HepG2 (cell line): ENCODE results near the gene AATF. TPM values are rescaled to one million over a fixed set of nuclear protein-coding genes. Genes with fewer than 3 reads are reported as not detected.

Experiments used
- ATAC-seq: fragments of 200-7000 bp; cut with Tn5 transposase; 3 replicates; pipeline ENCODE4 v1.9.1; 2020; ENCODE audit warnings: mild to moderate bottlenecking, moderate library complexity
- BruUV-seq: library from RNA; stranded (reverse); fragments of 400-500 nt; replicated peaks from 2 replicates; lab custom pipeline; 2021; lab: Mats Ljungman, UMichigan
- CTCF ChIA-PET: fragments of 300-600 bp; formaldehyde crosslinking; extraction: SDS; loops from one replicate; lab custom pipeline; 2021; ENCODE audit warnings: low total read pairs, inconsistent platforms, low intra/inter-chr PET ratio; lab: Yijun Ruan, JAX
- POLR2A ChIA-PET: fragments of 350-600 bp; sonication (Branson Sonifier 250); formaldehyde crosslinking; loops from one replicate; lab custom pipeline; 2020; ENCODE audit warnings: antibody characterized with exemption, inconsistent platforms; lab: Yijun Ruan, JAX
- DNase-seq: peaks from one replicate; pipeline ENCODE4 v3.0.0-alpha.2; 2015; ENCODE audit warnings: low spot score
- FAIRE-seq: peaks from 3 replicates; lab custom pipeline; 2011; peaks lifted over from hg19 to GRCh38; lab: Jason Lieb, UNC
- H2AFZ ChIP-seq: one replicate; pipeline ENCODE4 v1.6.1; 2011; ENCODE audit warnings: low read length, inconsistent platforms
- H3K27ac ChIP-seq: fragments of 300-600 bp; 3 replicates; pipeline ENCODE4 v1.8.0; 2011; ENCODE audit warnings: mixed run types, mild to moderate bottlenecking, mixed read lengths, low read length, inconsistent platforms; ENCODE audit not compliant: insufficient read depth; ENCODE audit errors: extremely low read length
- H3K27me3 ChIP-seq, 2 experiments: fragments of 200-600 bp in 1 of 2; 2 replicates in 1 of 2; 3 replicates in 1 of 2; pipeline versions ENCODE4 v1.6.0 to v1.8.0; 2011; ENCODE audit warnings: low read length in 2 of 2, mild to moderate bottlenecking in 2 of 2, moderate library complexity in 2 of 2, inconsistent platforms in 1 of 2; ENCODE audit not compliant: insufficient read depth in 2 of 2, control insufficient read depth in 1 of 2
- H3K36me3 ChIP-seq, 2 experiments: fragments of 200-600 bp in 1 of 2; replicated peaks in 1 of 2; 2 replicates in 1 of 2; 3 replicates in 1 of 2; pipeline versions ENCODE4 v1.5.1 to v1.8.0; 2011; ENCODE audit warnings: low read length in 2 of 2, inconsistent platforms in 1 of 2; ENCODE audit not compliant: insufficient read depth in 2 of 2, control insufficient read depth in 1 of 2
- H3K4me1 ChIP-seq: 2 replicates; pipeline ENCODE4 v1.5.1; 2012; ENCODE audit warnings: low read length, inconsistent platforms; ENCODE audit not compliant: insufficient read depth
- H3K4me2 ChIP-seq: 2 replicates; pipeline ENCODE4 v1.6.0; 2011; ENCODE audit warnings: low read depth, low read length, inconsistent platforms
- H3K4me3 ChIP-seq, 3 experiments: fragments of 200-600 bp in 1 of 3; sonication (generic), shearing (Covaris generic) in 1 of 3; replicated peaks in 1 of 3; 2 replicates each; pipeline ENCODE4 v1.5.1; 2011 to 2016; ENCODE audit warnings: low read length in 3 of 3, inconsistent platforms in 2 of 3, low read depth in 2 of 3, mild to moderate bottlenecking in 2 of 3, control low read depth in 1 of 3, mixed read lengths in 1 of 3; ENCODE audit not compliant: insufficient read depth in 1 of 3
- H3K79me2 ChIP-seq: one replicate; pipeline ENCODE4 v1.6.1; 2011; ENCODE audit warnings: low read length, inconsistent platforms; ENCODE audit not compliant: insufficient read depth
- H3K9ac ChIP-seq: 2 replicates; pipeline ENCODE4 v1.6.0; 2011; ENCODE audit warnings: mild to moderate bottlenecking, low read depth, low read length, inconsistent platforms; ENCODE audit not compliant: insufficient read depth
- H3K9me3 ChIP-seq: 2 replicates; pipeline ENCODE4 v1.5.1; 2012; ENCODE audit warnings: mild to moderate bottlenecking, low read length
- H4K20me1 ChIP-seq: 2 replicates; pipeline ENCODE4 v1.6.0; 2011; ENCODE audit warnings: inconsistent platforms, mild to moderate bottlenecking, low read length, moderate library complexity; ENCODE audit not compliant: insufficient read depth
- FOXO1 ChIP-seq: sonication (generic); formaldehyde crosslinking; IDR thresholded peaks from 2 replicates; pipeline ENCODE4 v1.4.0; 2020; ENCODE audit warnings: missing genetic modification reagents
- KDM1A ChIP-seq: IDR thresholded peaks from 2 replicates; pipeline ENCODE4 v1.6.1; 2016; ENCODE audit warnings: missing compliant biosample characterization
- NFIB ChIP-seq: sonication (generic); formaldehyde crosslinking; IDR thresholded peaks from 2 replicates; pipeline ENCODE4 v1.9.0; 2021; ENCODE audit warnings: missing genetic modification reagents, mild to moderate bottlenecking, borderline replicate concordance
- NFYC ChIP-seq: IDR thresholded peaks from 2 replicates; pipeline ENCODE4 v1.6.1; 2016; ENCODE audit warnings: missing genetic modification reagents, missing compliant biosample characterization
- NR3C1 ChIP-seq: sonication (generic); formaldehyde crosslinking; IDR thresholded peaks from 2 replicates; pipeline ENCODE4 v1.4.0; 2020; ENCODE audit warnings: missing genetic modification reagents
- REPIN1 ChIP-seq: sonication (generic); formaldehyde crosslinking; IDR thresholded peaks from 2 replicates; pipeline ENCODE4 v1.8.0; 2022; ENCODE audit warnings: missing genetic modification reagents, low read depth, mild to moderate bottlenecking, borderline replicate concordance
- XRCC5 ChIP-seq: fragments of 200-400 bp; formaldehyde crosslinking; optimal IDR thresholded peaks from 2 replicates; pipeline ENCODE3; 2017; ENCODE audit warnings: mild to moderate bottlenecking, low read length
- ZNF263 ChIP-seq: sonication (generic); formaldehyde crosslinking; IDR thresholded peaks from 2 replicates; pipeline ENCODE4 v1.4.0; 2020; ENCODE audit warnings: missing genetic modification reagents
- ZNF44 ChIP-seq: sonication (generic); formaldehyde crosslinking; IDR thresholded peaks from 2 replicates; pipeline ENCODE4 v1.5.1; 2020; ENCODE audit warnings: mild to moderate bottlenecking, missing genetic modification reagents
- ZNF576 ChIP-seq: sonication (generic); formaldehyde crosslinking; IDR thresholded peaks from 2 replicates; pipeline ENCODE4 v1.4.0; 2020; ENCODE audit warnings: mild to moderate bottlenecking, missing genetic modification reagents
- ZNF713 ChIP-seq: sonication (generic); formaldehyde crosslinking; IDR thresholded peaks from 2 replicates; pipeline ENCODE4 v1.4.0; 2020; ENCODE audit warnings: mild to moderate bottlenecking, missing genetic modification reagents
- ZNF749 ChIP-seq: sonication (generic); formaldehyde crosslinking; IDR thresholded peaks from 2 replicates; pipeline ENCODE4 v1.8.0; 2022; ENCODE audit warnings: mild to moderate bottlenecking, missing genetic modification reagents, moderate library complexity, borderline replicate concordance
- ZSCAN25 ChIP-seq: sonication (generic); formaldehyde crosslinking; IDR thresholded peaks from 2 replicates; pipeline ENCODE4 v1.8.0; 2022; ENCODE audit warnings: mild to moderate bottlenecking, missing genetic modification reagents
- ZSCAN31 ChIP-seq: sonication (generic); formaldehyde crosslinking; IDR thresholded peaks from 2 replicates; pipeline ENCODE4 v1.5.0; 2020; ENCODE audit warnings: low read depth, mild to moderate bottlenecking, missing genetic modification reagents
- WGBS: methylation state at CpG from one replicate; pipeline ENCODE4 v1.1.6; 2017; ENCODE audit warnings: low lambda C conversion rate; 5-methylcytosine and 5-hydroxymethylcytosine counted together
- in situ Hi-C: cut with HindIII; loops from 2 replicates; pipeline ENCODE4 v1.10.0; 2017; ENCODE audit warnings: low pct_unique_long_range_greater_than_20kb; ENCODE audit not compliant: extremely low pct_ligation_motif_present
- intact Hi-C: fragments of 100-400 bp; cut with micrococcal nuclease; formaldehyde crosslinking; loops from one replicate; pipeline ENCODE4 v1.10.0; 2022; ENCODE audit not compliant: unreplicated experiment
- polyA plus RNA-seq, 8 experiments: library from polyadenylated mRNA; depleted of rRNA in 3 of 8; stranded (reverse) in 7 of 8; unstranded in 1 of 8; fragments of >200 nt; fragmentation: Illumina TruSeq in 4 of 8; extraction: Trizol in 4 of 8; gene quantifications; 2 replicates each; pipeline versions ENCODE4 v1.2.1 to v1.2.3, GENCODE V29; 2011 to 2016; ENCODE audit warnings: low read depth in 4 of 8, missing spikeins in 1 of 8, mixed read lengths in 1 of 8; ENCODE audit not compliant: insufficient read depth in 1 of 8
- total RNA-seq, 5 experiments: library from RNA; depleted of rRNA; stranded (reverse); fragments of >200 nt; fragmentation: Illumina TruSeq; extraction: Trizol; gene quantifications; 2 replicates each; pipeline ENCODE4 v1.2.3, GENCODE V29; 2016; ENCODE audit warnings: low read depth in 1 of 5
- TF ChIP-seq, protein P1 (sequence below): sonication (generic); formaldehyde crosslinking; IDR thresholded peaks from 2 replicates; pipeline ENCODE4 v1.4.0; 2020; ENCODE audit warnings: missing genetic modification reagents, mild to moderate bottlenecking, borderline replicate concordance
- TF ChIP-seq, protein P2 (sequence below): sonication (generic); formaldehyde crosslinking; IDR thresholded peaks from 2 replicates; pipeline ENCODE4 v1.5.1; 2020; ENCODE audit warnings: mild to moderate bottlenecking, missing genetic modification reagents, moderate library complexity

The AATF gene
- total and polyA plus RNA-seq, 2 of the 13 experiments (the other 11 are each of a cell fraction or from before 2014, with no cell fraction given): 9.1 to 53.3 TPM

- peak; percentile 48 for TF ChIP-seq XRCC5
- TF ChIP-seq NFIB (CRISPR knock-in tag): no peak
- no peak for TF ChIP-seq NR3C1 (CRISPR knock-in tag)
- no peak for TF ChIP-seq KDM1A (CRISPR knock-in tag)
- TF ChIP-seq ZNF263 (CRISPR knock-in tag): peak; percentile 70
- TF ChIP-seq ZSCAN31: no peak
- no peak for TF ChIP-seq ZNF576 (CRISPR knock-in tag)
- no peak for TF ChIP-seq ZNF713 (CRISPR knock-in tag)
- TF ChIP-seq, protein P1, sequence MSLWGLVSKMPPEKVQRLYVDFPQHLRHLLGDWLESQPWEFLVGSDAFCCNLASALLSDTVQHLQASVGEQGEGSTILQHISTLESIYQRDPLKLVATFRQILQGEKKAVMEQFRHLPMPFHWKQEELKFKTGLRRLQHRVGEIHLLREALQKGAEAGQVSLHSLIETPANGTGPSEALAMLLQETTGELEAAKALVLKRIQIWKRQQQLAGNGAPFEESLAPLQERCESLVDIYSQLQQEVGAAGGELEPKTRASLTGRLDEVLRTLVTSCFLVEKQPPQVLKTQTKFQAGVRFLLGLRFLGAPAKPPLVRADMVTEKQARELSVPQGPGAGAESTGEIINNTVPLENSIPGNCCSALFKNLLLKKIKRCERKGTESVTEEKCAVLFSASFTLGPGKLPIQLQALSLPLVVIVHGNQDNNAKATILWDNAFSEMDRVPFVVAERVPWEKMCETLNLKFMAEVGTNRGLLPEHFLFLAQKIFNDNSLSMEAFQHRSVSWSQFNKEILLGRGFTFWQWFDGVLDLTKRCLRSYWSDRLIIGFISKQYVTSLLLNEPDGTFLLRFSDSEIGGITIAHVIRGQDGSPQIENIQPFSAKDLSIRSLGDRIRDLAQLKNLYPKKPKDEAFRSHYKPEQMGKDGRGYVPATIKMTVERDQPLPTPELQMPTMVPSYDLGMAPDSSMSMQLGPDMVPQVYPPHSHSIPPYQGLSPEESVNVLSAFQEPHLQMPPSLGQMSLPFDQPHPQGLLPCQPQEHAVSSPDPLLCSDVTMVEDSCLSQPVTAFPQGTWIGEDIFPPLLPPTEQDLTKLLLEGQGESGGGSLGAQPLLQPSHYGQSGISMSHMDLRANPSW: no peak
- no peak for TF ChIP-seq ZNF749 (CRISPR knock-in tag)
- TF ChIP-seq, all 625 proteins: peak for 9
Observed at GRCh38 chr17:37047631-37048104, 98.9 kb downstream of the AATF start (continued).

DNA sequence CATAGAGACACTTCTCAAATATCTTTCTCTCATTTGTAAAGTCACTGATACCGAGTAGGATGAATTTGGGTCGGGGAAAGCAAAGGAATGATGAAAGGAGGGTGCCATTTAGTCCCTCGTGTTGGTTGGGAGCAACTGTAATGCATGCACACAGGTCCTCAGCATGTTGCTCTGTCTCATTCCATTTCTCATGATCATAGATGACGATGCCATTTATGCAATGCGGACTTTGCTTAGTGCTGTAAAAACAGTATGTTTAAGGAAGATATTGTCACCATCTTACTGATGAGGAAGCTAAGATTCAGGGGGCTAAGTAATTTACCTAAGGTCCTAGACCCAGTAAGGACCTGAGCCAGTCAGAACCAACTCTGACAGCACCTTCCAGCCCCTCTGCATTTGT is 100.1 kb downstream of the AATF start:
- Histone ChIP-seq H3K27me3 (no peaks in the 10 kb centered on the region), H2AFZ (no peak overlapping the region), H3K79me2 (no peaks in the 10 kb centered on the region), H3K4me1 (peaks cover 24% of the 10 kb centered on the region), H3K9ac (no peak overlapping the region), H3K4me3 (no peak overlapping the region), H4K20me1 (no peaks in the 10 kb centered on the region), H3K36me3 (peaks cover 6 to 29% of the 10 kb centered on the region in 2 experiments; a peak in 3 of 5 replicates), H3K27ac (no peak overlapping the region), H3K9me3 (no peaks in the 10 kb centered on the region), H3K4me2 (no peak overlapping the region)
- WGBS: 92% methylated on average over 5 of the region's 5 CpGs
- ATAC-seq: no peak
- intact Hi-C loops (loop anchor here (10.0 kb wide), 1 partner anchor 94 kb away; no protein-coding TSS in a partner anchor), in situ Hi-C loops (loop anchor here (10.0 kb wide), 1 partner anchor 154 kb away; no protein-coding TSS in a partner anchor)
- FAIRE-seq: no peak
- CTCF ChIA-PET: interaction anchor here (1.1 kb wide), 1 partner anchor 157 kb away, joined by 3 read pairs; no protein-coding TSS in a partner anchor
- no TSS peak for BruUV-seq
- DNase-seq: no peak
- POLR2A ChIA-PET: no interaction called here
- TF ChIP-seq REPIN1 (CRISPR knock-in tag) (no peak), FOXO1 (no peak), ZNF44 (CRISPR knock-in tag) (no peak), NFYC (CRISPR knock-in tag) (no peak), ZSCAN25 (CRISPR knock-in tag) (no peak)
- TF ChIP-seq, protein P2, sequence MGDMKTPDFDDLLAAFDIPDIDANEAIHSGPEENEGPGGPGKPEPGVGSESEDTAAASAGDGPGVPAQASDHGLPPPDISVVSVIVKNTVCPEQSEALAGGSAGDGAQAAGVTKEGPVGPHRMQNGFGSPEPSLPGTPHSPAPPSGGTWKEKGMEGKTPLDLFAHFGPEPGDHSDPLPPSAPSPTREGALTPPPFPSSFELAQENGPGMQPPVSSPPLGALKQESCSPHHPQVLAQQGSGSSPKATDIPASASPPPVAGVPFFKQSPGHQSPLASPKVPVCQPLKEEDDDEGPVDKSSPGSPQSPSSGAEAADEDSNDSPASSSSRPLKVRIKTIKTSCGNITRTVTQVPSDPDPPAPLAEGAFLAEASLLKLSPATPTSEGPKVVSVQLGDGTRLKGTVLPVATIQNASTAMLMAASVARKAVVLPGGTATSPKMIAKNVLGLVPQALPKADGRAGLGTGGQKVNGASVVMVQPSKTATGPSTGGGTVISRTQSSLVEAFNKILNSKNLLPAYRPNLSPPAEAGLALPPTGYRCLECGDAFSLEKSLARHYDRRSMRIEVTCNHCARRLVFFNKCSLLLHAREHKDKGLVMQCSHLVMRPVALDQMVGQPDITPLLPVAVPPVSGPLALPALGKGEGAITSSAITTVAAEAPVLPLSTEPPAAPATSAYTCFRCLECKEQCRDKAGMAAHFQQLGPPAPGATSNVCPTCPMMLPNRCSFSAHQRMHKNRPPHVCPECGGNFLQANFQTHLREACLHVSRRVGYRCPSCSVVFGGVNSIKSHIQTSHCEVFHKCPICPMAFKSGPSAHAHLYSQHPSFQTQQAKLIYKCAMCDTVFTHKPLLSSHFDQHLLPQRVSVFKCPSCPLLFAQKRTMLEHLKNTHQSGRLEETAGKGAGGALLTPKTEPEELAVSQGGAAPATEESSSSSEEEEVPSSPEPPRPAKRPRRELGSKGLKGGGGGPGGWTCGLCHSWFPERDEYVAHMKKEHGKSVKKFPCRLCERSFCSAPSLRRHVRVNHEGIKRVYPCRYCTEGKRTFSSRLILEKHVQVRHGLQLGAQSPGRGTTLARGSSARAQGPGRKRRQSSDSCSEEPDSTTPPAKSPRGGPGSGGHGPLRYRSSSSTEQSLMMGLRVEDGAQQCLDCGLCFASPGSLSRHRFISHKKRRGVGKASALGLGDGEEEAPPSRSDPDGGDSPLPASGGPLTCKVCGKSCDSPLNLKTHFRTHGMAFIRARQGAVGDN: no peak
